Right cardiac atrium (tissue), 5 donors: ENCODE data around the gene OPN3. TPM values are rescaled to one million over a fixed set of nuclear protein-coding genes. Genes with fewer than 3 reads are reported as not detected.
"Not testable (repeated sequence)": the region's sequence is repeated elsewhere in the genome, so short reads cannot be mapped to it uniquely, and the experiment has no call there.

ENCODE experiments used
- ATAC-seq, 2 donors: fragments of 200-7000 bp; cut with Tn5 transposase; one replicate each; pipeline versions ENCODE4 v1.8.0 to v1.9.1; 2020; ENCODE audit warnings: moderate library complexity in 2 of 2, mild to moderate bottlenecking in 1 of 2
- DNase-seq, 3 donors: peaks; one replicate each; pipeline ENCODE4 v3.0.0-alpha.2; 2020
- H3K27ac ChIP-seq: one replicate; pipeline ENCODE4 v1.5.1; 2013; ENCODE audit warnings: mild to moderate bottlenecking, low read length, control low read depth, moderate library complexity
- H3K27me3 ChIP-seq: one replicate; pipeline ENCODE4 v1.6.1; 2013; ENCODE audit not compliant: control insufficient read depth, insufficient read depth
- H3K4me1 ChIP-seq: one replicate; pipeline ENCODE4 v1.6.1; 2013; ENCODE audit warnings: low read length; ENCODE audit not compliant: control insufficient read depth, insufficient read depth
- H3K4me3 ChIP-seq: one replicate; pipeline ENCODE4 v1.5.1; 2013; ENCODE audit warnings: low read length, control low read depth
- H3K9me3 ChIP-seq: one replicate; pipeline ENCODE4 v1.6.1; 2013; ENCODE audit warnings: low read length; ENCODE audit not compliant: control insufficient read depth
- WGBS: extraction: QIAGEN DNeasy Blood & Tissue Kit; methylation state at CpG from one replicate; pipeline ENCODE4 v1.1.7; 2013; 5-methylcytosine and 5-hydroxymethylcytosine counted together
- intact Hi-C, 4 donors: fragments of 100-400 bp; cut with DNase I; formaldehyde crosslinking; loops; one replicate each; pipeline versions ENCODE4 v1.11.0 to v1.14.0; 2022 to 2023
- polyA plus RNA-seq: library from polyadenylated mRNA; stranded (reverse); fragments of 200-250 nt; gene quantifications from one replicate; pipeline ENCODE4 v1.2.3, GENCODE V29; 2013
- total RNA-seq, 4 donors: library from RNA; stranded (reverse); fragmentation: NEBNext Ultra II Directional; extraction: Animal tissue kit (Norgen Biotek cat#: 25700); gene quantifications; one replicate each; pipeline ENCODE4 v1.2.1, GENCODE V29; 2021
- donor health status: healthy with polysubstance abuse.
- donor health status: DM: no; HTN: yes; CAD: no.
- donor health status: DM: no; HTN: no; CAD: no.
- donor health status: DM: no; HTN: yes; CAD: no; lungs with severe emphysema.
- donor health status: DM: yes; HTN: yes; CAD: no.

The OPN3 gene
- total and polyA plus RNA-seq, 5 donors, result 4.4 to 8.2 (median 7.2) TPM

DNA sequence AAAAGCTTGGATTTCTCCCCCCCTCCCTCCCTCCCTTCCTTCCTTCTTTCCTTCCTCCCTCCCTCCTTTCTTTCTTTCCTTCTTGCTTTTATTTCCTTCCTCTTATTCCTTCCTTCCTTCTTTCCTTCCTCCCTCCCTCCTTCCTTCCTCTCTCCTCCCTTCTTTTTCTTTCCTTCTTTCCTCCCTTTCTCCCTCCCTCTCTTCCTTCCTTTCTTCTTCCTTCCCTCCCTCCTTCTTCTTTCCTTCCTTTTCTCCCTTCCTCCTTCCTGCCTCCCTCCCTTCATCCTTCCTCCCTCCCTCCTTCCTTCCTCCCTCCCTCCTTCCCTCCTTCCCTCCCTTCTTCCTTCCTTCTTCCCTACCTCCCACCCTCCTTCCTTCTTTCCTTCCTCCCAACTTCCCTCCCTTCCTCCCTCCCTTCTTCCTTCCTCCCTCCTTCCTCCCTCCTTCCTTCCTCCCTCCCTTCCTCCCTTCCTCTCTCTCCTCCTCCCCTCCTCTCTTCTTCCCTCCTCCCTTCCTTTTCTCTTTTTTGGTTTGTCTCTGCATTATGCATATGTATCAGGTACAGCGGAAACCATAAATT is 34.7 kb upstream of the OPN3 start:
- Histone ChIP-seq H3K27me3 (no peaks in the 10 kb centered on the region), H3K4me1 (no peaks in the 10 kb centered on the region), H3K27ac (no peak overlapping the region), H3K4me3 (no peak overlapping the region), H3K9me3 (no peaks in the 10 kb centered on the region)
- ATAC-seq (no peak), DNase-seq (no peak)
- intact Hi-C loops, result no loop called here
- WGBS, result 95% methylated on average over 1 of the region's 1 CpG

- intact Hi-C loops, result no loop called here
- WGBS, result 90% methylated on average over 1 of the region's 1 CpG
These were observed 32.1 kb upstream of the OPN3 start for GRCh38 chr1:241672301-241672700.

GRCh38 chr1:241666419-241666818 is 26.2 kb upstream of the OPN3 start:
- Histone ChIP-seq H3K4me1 (no peaks in the 10 kb centered on the region), H3K4me3 (no peak overlapping the region), H3K27me3 (no peaks in the 10 kb centered on the region), H3K27ac (no peak overlapping the region), H3K9me3 (no peaks in the 10 kb centered on the region)
- DNase-seq (no peak), ATAC-seq (no peak)
- 85% methylated on average over 3 of the region's 3 CpGs for WGBS
- intact Hi-C loops, result no loop called here

More at GRCh38 chr1:241672301-241672700, 32.1 kb upstream of the OPN3 start:
- Histone ChIP-seq H3K4me1 (no peaks in the 10 kb centered on the region), H3K4me3 (no peak overlapping the region), H3K9me3 (no peaks in the 10 kb centered on the region), H3K27ac (no peak overlapping the region), H3K27me3 (no peaks in the 10 kb centered on the region)
- ATAC-seq (no peak), DNase-seq (no peak)

GRCh38 chr1:241660424-241660972 is 20.3 kb upstream of the OPN3 start:
- Histone ChIP-seq H3K9me3 (no peaks in the 10 kb centered on the region), H3K27ac (no peak overlapping the region), H3K4me3 (no peak overlapping the region), H3K27me3 (no peaks in the 10 kb centered on the region), H3K4me1 (no peaks in the 10 kb centered on the region)
- intact Hi-C loops, result no loop called here
- 87% methylated on average over 5 of the region's 5 CpGs for WGBS
- DNase-seq (no peak), ATAC-seq (no peak)

GRCh38 chr1:241659016-241659415 is 18.8 kb upstream of the OPN3 start:
- 90% methylated on average over 2 of the region's 2 CpGs for WGBS
- H3K4me3 ChIP-seq, intact Hi-C loops, ATAC-seq, H3K4me1 ChIP-seq, H3K27me3 ChIP-seq, DNase-seq, H3K27ac ChIP-seq, H3K9me3 ChIP-seq: not testable (repeated sequence)

DNA sequence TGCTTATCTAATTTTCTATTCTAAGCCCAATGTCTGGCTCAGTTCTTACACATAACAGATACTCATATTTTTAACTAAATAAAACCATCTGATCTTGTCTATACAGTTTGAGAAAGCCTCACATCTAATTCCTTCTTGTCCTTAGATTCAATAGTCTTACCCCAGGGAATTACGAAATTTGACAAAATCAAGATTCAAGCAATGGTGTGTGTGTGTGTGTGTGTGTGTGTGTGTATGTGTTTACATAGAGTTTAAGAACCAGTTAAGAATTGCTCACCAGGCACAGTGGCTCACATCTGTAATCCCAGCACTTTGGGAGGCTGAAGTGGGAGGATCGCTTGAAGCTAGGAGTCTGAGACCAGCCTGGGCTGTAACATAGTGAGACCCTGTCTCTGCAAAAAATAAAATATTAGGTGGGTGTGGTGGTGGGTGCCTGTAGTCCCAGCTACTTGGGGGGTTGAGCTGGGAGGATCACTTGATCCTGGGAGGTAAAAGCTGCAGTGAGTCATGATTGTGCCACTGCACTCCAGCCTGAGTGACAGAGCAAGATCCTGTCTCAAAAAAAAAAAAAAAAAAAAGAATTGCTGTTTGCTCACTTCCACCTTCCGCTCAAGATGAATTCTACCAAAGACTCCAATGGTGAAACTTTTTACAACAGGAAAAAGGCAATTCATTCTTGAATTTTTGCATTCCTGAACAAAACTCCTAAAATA is 18.1 kb upstream of the OPN3 start:
- DNase-seq (no peak), ATAC-seq (no peak)
- Histone ChIP-seq H3K27me3 (no peaks in the 10 kb centered on the region), H3K27ac (no peak overlapping the region), H3K4me3 (no peak overlapping the region), H3K4me1 (no peaks in the 10 kb centered on the region), H3K9me3 (no peaks in the 10 kb centered on the region)
- intact Hi-C loops, result no loop called here
- 85% methylated on average over 3 of the region's 3 CpGs for WGBS

DNA sequence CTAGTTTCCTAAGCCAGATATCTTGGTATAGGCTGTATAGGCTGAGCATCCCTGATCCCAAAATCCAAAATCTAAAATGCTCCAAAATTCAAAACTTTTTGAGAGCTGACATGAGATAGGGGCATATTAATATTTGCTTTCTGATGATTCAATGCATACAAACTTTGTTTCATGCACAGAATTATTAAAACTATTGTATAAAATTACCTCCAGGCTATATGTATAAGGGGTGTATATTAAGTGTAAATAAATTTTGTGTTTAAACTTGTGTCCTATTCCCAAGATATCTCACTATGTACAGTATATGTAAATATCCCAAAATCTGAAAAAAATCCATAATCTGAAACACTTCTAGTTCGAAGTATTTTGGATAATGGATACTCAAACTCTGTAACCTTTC is 14.5 kb upstream of the OPN3 start:
- ATAC-seq, result no peak
- no peaks in the 10 kb centered on the region for H3K4me1 ChIP-seq
- H3K9me3 ChIP-seq, result no peaks in the 10 kb centered on the region
- no peak overlapping the region for H3K4me3 ChIP-seq
- no peak overlapping the region for H3K27ac ChIP-seq
- no peak for DNase-seq
- intact Hi-C loops, result no loop called here
- WGBS, result 64% methylated on average over 1 of the region's 1 CpG
- no peaks in the 10 kb centered on the region for H3K27me3 ChIP-seq

GRCh38 chr1:241654019-241654418 is 13.8 kb upstream of the OPN3 start:
- DNase-seq (no peak), ATAC-seq (no peak)
- Histone ChIP-seq H3K27ac (no peak overlapping the region), H3K9me3 (no peaks in the 10 kb centered on the region), H3K4me3 (no peak overlapping the region), H3K4me1 (no peaks in the 10 kb centered on the region), H3K27me3 (no peaks in the 10 kb centered on the region)
- WGBS, result 44% methylated on average over 1 of the region's 1 CpG
- intact Hi-C loops, result no loop called here

DNA sequence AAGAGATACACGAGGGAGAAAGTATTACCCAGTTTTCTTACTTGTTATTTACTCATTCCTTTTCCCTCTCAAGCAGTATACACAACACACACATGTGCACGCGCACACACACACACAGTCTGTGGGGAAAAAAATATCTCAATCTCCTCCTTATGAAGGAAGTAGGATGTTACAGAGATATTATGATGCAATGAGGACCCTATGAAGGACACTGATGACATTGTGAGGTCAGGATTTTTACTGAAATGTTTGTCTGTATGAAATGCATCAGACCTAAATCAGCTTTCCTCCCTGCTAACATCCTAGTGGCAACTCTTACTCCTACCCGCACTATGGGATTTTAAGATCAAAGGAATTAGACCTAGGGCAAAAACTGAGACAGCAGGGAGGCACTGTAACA is 11.8 kb upstream of the OPN3 start, which contains the start of gene WDR64:
Gene WDR64 (plus strand): TSS at position 270 of the 400 bp plus-strand sequence. CDS start 204 bp downstream, outside the sequence.
- H3K27me3 ChIP-seq, result no peaks in the 10 kb centered on the region
- no peak within 1 kb of the TSS for H3K4me3 ChIP-seq
- DNase-seq (no peak), ATAC-seq (no peak)
- H3K4me1 ChIP-seq, result no peaks in the 10 kb centered on the region
- H3K27ac ChIP-seq, result no peak within 1 kb of the TSS
- no peaks in the 10 kb centered on the region for H3K9me3 ChIP-seq
- WGBS, result 91% methylated on average over 4 of the region's 4 CpGs
- intact Hi-C loops, result no loop called here

DNA sequence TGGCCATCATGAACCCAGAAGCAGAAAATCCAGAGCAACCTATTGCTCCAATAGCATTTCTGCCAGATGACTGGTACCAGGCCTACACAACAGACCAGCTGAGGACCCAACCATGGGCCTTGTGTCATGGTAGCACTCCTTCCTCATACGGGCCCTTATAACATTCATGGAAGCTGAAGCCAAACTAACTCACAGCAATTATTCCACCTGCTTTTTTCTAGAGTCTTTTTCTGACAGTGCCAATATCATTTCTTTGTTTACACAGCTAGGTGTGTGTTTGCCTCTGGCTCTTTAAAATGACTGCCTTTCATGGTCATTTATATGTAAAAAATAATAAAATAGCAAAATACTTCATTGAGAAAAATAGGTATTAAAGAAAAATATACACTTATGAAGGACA is 8.0 kb upstream of the OPN3 start:
- no peak for DNase-seq
- 98% methylated on average over 1 of the region's 1 CpG for WGBS
- ATAC-seq, result no peak
- Histone ChIP-seq H3K27me3 (no peaks in the 10 kb centered on the region), H3K9me3 (no peaks in the 10 kb centered on the region), H3K27ac (no peak overlapping the region), H3K4me3 (no peak overlapping the region), H3K4me1 (no peaks in the 10 kb centered on the region)
- intact Hi-C loops, result no loop called here

- no peaks in the 10 kb centered on the region for H3K4me1 ChIP-seq
- no peak overlapping the region for H3K27ac ChIP-seq
- 93% methylated on average over 1 of the region's 1 CpG for WGBS
- DNase-seq, result no peak
- no peaks in the 10 kb centered on the region for H3K27me3 ChIP-seq
- no peak for ATAC-seq
- intact Hi-C loops, result no loop called here
- no peak overlapping the region for H3K4me3 ChIP-seq
- no peaks in the 10 kb centered on the region for H3K9me3 ChIP-seq
These were observed 7.5 kb upstream of the OPN3 start for GRCh38 chr1:241647658-241648057.
